ENCODE results near the gene BARHL1.

Gene BARHL1

DNA sequence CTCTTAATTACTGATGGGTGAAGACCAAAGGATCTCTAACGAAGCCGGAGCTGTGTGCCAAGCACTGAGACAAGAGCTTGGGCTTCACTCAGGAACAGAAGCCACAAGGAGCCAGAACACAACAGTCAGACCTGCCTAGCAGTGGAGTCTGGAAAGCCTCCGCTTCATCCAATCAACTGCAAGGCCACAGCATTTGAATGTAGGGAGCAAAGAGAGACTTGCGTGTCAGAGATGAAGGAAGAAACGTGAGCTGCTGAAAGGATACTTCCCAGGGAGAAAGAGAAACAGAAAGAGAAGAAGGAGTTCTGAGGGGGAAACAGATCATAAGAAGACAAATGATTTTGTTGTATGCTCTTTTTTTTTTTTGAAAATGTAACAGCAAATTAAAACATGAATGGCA is 43.9 kb downstream of the BARHL1 start:
- DNase-seq = no peak

DNA sequence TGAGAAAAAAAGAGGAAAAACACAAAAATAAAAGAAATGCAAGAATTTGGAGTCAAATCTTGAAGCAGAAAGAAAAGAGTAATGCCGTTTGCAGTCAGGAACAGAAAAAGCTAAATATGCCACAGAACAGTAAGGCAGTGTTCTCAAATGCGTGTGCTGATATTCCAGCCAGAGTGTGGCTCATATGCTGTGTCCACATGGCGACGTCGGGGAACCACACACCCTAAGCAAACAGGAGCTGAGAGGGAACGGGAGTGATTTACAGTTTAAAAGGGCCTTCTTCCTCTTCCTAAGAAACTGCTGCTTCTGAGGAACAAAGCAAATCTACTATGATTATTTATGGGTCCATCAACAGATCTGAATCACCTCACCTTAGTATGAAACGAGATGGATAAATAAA is 44.7 kb downstream of the BARHL1 start:
- no peak for DNase-seq

DNA sequence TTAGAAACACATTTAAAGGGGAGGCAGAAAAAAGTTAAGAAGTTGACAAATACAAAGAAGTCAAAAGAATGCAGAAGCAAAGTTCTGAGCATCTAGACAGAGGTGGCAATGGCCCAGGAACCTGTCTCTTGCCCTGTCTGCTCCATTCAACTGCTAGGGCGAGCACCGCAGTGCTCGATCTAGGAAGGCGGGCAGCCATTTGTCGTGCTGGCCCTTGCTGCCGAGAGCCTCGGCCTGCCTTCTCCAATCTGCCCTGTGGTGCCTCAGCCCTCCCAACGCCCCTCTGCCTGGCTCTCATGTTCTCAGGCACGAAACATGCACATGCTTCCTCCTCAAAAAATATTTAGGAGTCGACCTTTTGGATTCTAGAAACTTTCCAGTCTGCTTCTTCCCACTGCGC is 45.2 kb downstream of the BARHL1 start:
- DNase-seq = no peak

DNA sequence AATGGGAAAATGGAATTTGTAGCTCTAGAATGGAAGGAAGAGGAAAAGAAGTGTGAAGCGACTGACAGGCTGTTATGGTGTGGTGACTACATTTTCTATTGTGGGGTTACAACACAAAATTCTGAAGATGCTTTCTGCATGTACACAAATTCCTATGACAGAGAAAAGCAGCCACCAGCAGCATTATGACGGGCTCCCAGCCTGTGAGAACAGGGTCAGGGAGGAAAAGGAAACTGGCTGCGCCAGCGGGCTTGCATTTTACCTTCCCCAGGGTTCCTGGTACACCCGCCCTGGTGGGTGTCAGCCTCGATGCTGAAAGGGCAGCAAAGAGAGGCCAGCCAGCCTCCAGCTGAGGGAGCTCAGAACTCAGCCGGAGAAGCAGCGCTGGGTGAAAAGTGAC is 46.3 kb downstream of the BARHL1 start:
- DNase-seq = no peak

DNA sequence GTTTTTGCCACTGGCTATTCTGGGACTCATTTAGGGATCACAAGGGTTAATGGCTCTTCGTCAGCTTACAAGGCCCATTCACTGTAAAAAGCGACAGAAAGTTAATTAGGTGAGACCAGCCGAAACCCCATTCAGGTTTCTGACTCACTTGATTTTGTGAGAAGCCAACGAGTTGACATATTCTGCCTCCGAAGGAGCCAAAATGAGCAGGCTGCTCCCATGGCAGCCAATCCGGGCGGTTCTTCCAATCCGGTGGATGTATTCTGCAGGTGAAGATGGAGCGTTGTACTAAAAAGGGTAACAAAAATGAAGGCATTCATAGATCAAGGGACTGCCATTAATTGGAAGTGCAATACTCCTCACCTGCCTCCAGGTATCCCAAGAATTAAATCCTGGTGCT is 47.7 kb downstream of the BARHL1 start:
- no peak for DNase-seq

DNA sequence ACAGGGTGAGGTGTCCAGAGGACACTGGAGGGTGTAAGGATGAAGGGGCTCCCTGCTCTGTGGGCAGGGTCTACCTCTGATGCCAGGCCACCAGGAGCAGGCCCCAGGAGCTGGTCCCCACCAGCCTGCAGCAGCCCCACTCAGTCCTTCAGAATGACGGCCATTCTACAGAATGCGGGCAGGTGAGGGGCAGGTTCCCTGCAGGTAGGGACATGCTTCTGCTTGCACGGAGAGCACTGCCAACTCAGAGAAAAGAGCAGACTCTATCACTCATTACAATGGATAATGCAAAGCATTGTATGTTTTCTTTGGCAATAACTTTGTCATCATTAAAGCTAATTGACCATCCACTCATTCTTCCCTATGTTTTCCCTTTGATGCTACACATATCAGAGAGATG is 48.4 kb downstream of the BARHL1 start:
- DNase-seq = no peak

DNA sequence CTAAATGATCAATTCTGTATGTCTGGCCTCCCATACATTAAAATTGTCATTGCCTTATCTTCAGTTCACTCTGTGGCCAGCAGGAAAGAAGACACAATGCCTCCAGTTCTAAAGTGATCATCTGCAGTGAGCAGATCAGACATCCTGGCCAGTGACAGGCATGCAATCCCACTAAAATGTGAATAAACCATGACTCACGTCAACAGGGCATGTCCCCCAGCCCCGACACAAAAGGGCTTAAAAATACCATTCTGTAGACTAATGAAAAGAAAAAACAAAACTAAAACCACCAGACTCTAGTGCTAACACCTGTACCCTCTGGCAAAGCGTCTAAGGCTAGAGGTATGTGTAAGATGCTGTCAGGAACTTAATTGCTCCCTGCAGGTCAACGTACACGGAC is 48.9 kb downstream of the BARHL1 start:
- no peak for DNase-seq

DNA sequence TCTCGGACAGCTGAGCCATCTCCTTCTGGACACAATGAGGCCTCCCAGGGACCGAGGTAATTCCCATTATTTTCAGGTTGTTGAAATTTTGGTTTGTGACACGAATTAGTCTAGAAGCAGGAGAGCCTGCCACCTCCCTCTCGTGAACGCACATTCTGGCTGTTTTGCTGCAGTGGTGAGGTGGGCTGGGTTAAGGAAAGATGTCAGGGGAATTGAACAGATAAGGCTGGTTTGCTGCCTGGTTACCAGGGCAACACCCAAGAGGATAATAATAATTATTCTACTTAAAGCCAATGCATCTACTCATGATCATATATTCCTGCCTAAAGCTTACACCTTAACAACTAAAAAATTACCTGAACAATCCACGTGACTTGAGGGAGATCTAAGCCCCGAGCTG is 49.3 kb downstream of the BARHL1 start:
- no peak for DNase-seq

DNA sequence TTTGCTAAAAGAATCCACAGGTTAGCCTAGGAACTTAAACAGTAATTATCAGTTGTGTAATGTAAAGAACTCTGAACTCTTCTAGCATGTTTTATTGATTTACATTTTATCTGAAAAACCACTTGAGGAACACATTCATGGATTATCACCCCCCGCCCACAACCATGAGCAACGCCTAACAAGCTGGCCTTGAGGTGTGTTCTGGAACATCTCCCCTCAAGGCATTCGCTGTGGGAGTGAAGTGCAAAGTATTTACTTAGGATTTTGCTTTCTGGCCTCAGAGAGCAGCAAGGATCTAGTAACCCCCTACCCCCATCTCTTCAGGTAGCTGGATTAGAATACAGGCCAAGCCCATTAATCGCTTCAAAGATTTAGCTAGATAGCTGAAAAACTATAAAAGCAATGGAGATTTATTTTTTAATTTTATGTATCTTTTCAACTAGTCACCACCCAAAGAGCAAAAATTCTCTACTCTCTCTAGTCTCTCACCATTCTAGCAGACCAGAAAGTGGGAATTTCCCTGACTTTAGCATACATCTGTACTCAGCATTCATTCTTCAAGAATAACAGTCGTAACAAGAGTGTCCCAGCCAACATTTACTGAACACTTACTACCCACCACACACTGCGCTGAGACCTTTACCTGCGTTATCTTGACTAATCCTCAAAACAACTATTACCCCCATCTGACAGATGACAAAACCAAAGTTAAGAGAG is 50.2 kb downstream of the BARHL1 start:
- DNase-seq = no peak

DNA sequence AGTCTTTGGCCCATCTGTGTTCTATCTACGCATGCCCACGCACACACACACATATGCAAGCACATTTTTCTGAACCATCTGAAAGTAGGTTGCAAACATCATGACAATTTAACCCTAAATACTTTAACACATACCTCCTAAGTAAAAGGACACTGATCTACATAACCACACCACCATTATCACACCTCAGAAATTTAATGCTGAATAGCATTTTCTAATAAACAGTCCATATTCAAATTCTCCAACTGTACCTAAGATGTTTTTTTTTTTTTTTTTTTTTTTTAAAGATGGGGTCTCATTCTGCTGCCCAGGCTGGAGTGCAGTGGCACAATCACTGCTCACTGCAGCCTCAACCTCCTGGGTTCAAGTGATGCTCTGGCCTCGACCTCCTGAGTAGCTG is 51.9 kb downstream of the BARHL1 start:
- DNase-seq = no peak

DNA sequence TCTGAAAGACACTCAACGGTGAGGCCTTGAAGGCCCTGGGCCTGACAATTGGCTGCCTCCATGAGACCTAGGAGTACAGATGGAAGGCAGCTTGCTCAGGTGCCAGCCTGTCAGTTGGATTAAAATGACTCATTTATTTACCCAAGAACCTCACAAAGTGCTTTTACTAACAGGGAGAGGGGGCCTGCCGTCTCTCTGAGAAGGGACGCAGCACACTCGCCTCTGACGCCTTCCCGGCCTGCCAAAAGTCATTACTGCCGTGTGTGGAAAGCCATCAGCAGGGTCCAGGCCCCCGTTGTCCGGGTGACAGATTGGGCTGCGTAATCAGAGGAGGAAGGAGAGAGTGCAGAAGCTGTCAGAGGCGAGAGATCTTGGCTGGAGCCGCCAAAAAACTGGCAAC is 54.9 kb downstream of the BARHL1 start:
- DNase-seq = no peak

DNA sequence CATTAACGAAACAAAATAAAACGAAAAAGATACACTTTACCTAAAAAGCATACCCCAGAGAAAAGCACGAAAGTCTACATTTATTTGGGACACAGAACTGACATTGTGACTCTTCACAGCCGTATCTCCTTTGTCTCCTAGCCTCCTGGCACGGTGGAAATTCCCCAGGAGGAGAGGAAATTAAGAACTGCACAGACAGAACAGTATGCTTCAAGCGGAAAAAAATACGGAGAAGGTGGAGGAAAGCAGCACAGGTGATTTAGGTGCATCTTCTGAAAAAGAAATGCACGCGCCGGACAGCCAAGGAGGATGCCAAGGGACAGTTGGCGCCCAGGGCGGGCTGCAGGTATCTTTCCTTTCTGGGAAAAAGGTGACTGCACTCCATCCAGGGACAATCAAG is 55.4 kb downstream of the BARHL1 start:
- DNase-seq = no peak

DNA sequence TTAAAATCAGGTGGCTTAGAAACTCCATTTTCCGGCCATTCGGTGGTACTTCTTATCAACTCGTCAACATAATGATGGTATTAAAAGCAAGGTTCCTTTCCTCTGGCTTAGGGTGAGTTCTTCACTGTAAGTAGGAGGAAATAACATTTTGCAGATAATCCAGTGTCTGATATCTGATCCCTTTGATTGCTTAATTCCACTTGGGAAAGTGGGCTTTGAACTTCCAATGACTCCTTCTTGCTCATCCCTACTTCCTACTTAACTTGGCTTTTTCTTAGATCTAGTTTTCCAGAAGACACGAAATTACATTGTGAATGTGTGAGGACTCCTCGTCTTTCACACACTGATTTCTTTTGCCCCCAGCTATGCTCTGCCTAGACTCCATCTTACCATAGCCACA is 55.8 kb downstream of the BARHL1 start:
- no peak for DNase-seq

DNA sequence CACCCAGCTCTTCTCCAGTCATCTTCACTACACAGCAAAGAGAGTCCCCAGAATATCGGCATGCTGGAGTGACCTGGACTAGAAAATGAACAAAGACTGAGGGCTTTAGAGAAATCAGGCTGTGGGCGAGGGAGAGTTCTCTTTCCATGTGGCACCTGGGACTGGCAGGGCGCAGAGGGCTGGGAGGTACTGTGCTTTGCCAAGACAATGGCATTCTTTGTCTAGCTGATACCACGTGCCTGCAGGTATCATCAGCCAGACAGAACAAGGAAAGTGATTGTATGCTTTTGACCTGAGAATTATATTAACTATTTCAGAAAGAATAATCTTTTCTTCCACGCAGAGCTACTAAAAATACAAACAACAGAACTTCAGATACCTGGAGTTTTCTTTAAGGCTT is 56.9 kb downstream of the BARHL1 start:
- DNase-seq = no peak
